ENCODE data around the gene NEK6.

NEK6 gene

DNA sequence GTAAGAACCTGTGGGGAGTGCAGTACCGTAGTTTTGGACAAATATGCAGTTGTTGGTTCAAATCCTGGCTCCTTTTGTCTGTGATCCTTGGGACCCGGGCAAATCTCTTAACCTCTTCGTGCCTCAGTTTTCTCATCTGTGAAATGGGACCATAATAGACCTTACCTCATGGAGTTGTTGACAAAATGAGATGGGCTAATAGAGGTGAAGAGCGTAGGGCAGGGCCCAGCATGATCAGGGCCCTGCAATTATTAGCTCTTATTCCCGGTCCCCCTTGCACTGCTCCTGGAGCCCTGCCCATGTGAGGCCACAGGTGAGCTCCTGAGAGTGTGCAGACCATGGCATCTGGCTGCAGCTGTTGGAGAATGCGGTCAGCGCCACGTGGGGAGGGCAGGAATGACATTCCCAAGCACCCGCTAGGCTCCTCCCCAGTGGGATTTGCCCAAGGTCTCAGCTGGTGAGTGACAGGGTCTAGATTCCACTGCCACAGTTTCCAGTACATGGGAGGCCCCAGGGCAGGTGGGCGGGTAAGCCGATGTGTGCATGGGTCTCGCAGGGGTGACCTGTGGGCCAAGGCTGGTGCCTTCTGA, 41.0 kb downstream of the NEK6 start:
- FAIRE-seq: no peak

DNA sequence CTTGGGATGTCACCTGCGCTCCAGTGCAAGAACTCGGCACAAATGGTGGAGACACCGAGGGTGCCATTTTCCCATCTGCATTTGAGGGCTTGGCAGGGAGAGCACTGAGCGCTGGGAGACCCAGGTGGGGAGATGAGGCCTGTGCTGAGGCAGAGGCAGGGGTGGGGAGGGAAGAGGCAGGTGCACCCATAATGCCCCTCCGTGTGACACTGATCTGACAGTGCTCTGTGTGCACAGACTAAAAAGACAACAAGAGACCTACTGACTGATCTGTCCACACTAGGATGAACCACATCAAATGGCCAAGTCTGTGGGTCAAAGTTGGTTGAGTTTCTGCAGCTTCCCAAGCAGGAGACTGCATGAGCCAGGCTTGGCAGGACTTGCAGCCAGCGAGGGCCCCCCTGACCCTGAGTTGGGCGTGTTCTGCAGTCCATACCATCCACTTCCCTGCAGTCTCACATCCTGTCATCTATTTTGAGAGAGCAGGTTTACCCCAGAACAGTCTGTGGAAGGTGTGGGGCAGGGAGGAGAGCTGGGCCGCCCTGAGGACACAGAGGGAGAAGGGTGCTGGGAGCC, 41.9 kb downstream of the NEK6 start:
- no peak for FAIRE-seq

DNA sequence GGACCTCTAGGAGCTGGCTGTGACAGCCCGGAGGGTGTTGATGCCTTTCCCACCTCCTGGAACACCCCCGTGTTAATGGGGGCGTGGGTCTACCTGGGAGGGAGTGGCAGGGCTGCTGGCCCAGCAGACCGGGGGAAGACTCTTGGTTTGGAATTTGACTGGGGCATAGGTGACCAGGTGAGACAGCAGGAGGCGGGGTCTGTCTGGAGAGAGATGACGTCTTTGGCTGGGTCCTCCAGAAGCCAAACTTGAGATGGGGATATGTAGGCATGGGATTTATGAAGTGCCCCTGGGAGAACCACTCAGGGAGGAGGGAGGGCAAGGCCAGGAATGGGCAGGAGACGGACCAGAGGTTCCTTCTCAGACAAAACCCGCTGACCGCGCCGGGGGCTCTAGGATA, 42.6 kb downstream of the NEK6 start:
- FAIRE-seq: no peak

- FAIRE-seq: no peak
Measured at GRCh38 chr9:124302921-124303320, 45.2 kb downstream of the NEK6 start.

- no peak for FAIRE-seq
Measured at GRCh38 chr9:124303762-124304161, 46.0 kb downstream of the NEK6 start.

DNA sequence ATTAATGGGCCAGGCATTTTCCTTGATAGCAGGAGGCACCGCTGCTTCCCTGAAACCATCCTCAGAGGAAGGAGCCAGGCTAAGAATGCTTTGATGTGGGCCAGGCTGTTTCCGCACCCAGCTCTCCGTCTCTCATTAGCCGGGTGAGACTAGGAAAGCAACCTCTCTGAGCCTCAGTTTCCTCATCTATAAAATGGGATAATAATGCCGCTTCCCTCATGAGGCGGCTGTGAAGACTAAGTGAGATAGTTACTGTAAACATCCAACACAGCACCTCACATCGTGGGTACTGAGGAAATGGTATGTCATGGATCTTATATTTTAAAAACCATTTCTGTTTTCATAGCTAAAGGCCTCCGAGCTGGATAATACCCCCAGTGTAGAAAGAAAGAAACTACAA, 46.5 kb downstream of the NEK6 start:
- no peak for FAIRE-seq

DNA sequence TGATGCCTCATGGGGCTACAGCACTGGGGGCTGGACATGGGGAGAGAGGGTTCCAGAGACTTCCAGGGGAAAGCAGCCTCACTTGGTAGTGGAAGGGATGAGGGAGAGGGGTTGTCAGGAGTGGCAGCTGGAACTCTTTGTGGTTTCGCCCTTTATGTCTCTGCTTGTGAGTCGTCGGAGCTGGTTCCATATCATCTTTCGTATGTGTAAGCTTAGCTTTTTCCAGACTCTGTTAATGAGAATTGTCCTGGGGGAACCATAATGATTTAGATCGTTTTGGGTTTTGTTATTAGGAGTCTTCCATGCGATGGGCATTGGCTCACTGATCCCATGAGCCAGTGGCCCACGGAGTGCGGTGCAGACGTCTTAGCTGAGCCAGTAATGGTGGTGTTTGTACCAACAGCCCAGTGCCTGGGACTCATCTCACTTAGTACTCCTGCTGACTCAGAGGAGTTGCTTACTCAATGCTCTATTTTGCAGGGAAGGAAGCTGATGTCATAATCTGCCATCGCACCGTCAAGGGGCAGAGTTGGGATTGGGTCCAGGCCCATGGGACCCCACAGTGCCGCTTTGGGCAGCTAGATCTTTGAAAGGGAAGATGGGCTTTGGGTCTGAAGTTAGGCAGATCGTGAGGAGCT, 48.5 kb downstream of the NEK6 start:
- FAIRE-seq: no peak

- no peak for FAIRE-seq
Measured at GRCh38 chr9:124307379-124308030, 49.8 kb downstream of the NEK6 start.

GRCh38 chr9:124308606-124309491, 51.1 kb downstream of the NEK6 start:
- no peak for FAIRE-seq

DNA sequence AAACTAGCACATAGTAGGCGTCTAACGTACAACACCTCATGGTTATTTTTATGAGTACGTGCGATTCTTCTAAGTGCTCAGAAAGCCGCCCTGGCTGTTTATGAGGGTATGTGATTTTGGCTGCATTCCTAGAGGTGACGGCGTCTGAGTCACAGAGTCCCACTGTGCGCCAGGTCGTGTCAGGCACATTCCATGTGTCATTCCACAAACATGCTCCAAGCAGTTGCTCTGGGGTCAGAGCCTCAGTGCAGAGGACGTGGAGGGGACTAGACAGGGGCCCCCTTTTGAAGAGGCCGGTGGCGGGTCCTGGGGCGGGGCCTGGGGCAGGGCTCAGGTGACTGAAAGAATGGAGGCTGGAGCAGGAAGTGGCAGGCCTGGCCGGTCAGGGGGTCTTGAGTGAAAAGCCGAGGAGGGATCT, 51.9 kb downstream of the NEK6 start:
- FAIRE-seq: no peak

- FAIRE-seq: no peak
Measured at GRCh38 chr9:124311283-124311682, 53.5 kb downstream of the NEK6 start.

DNA sequence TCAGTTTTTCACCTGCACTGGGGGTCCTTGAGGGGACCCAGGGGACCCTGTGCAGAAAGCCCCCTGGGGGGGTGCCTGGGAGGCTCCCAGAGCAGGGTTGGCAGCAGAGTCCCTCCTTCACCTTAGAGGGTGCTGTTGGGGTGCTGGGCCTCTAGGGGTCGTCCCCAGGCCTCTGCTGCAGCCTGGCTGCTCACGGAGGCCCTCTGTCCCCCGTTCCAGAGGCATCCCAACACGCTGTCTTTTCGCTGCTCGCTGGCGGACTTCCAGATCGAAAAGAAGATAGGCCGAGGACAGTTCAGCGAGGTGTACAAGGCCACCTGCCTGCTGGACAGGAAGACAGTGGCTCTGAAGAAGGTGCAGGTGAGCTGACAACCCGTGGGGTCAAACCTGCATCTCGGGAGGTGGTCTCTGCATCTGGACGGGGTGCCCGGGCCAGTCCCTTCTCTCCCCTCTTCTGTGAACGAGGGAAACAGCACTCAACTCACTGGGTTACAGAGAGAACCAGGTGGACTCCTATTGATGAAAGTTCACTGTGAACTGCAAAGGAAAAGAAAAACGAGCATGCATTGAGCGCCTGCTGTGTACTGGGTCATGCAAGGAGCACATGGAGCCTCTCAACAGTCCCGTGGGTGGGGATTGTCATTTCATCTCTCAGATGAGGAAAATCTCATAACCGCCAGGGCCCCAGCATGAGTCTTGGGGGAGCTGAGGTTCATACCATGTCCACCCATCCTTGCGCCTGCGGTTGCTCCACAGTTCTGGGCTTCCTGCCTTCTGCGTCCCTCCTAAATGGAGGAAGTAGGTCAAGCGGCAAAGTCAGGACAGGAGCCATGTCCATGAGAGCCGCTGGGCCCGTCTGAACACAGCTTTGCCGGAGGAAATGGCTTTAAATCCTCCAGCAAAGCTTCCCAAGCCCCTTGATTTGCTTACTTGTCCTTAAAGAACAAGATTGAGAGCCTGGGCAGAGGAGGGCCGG, 54.8 kb downstream of the NEK6 start:
- FAIRE-seq: no peak

DNA sequence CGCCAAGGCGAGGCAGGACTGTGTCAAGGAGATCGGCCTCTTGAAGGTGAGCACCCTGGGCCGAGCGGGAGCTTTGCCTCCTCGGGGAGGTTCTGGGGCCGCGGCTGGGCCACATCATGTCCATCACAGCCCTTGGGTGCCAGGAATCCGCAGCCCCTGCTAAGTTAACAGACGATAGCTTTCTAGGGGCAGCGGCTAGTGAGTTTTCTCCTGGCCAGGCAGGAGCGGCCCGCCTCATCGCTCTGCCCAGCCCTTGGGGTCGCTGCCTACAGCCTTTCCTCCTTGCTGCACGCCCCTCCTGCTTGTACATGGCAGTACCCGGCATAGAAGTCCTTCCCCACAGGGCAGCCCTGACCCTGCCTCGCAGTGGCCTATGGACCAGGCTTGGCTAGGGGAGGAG, 56.2 kb downstream of the NEK6 start:
- no peak for FAIRE-seq

- no peak for FAIRE-seq
Measured at GRCh38 chr9:124315882-124316281, 58.1 kb downstream of the NEK6 start.

GRCh38 chr9:124320062-124320973, 62.6 kb downstream of the NEK6 start:
- no peak for FAIRE-seq

DNA sequence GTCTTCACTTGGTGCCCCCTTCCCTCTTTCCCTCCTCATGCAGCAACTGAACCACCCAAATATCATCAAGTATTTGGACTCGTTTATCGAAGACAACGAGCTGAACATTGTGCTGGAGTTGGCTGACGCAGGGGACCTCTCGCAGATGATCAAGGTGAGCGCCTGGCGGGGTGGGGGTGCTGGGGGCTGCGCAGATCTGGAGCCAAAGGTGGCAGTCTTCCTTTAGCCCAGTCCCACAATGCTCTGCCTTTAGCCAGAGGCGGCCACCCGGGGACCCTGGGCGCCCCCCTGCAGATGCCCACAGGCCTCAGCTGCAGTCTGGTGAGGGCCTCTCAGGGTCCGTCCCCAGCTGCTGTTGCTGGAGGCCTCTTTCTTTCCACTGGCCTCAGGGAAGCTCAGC, 63.7 kb downstream of the NEK6 start:
- FAIRE-seq: no peak

- FAIRE-seq: no peak
Measured at GRCh38 chr9:124321935-124322334, 64.2 kb downstream of the NEK6 start.

DNA sequence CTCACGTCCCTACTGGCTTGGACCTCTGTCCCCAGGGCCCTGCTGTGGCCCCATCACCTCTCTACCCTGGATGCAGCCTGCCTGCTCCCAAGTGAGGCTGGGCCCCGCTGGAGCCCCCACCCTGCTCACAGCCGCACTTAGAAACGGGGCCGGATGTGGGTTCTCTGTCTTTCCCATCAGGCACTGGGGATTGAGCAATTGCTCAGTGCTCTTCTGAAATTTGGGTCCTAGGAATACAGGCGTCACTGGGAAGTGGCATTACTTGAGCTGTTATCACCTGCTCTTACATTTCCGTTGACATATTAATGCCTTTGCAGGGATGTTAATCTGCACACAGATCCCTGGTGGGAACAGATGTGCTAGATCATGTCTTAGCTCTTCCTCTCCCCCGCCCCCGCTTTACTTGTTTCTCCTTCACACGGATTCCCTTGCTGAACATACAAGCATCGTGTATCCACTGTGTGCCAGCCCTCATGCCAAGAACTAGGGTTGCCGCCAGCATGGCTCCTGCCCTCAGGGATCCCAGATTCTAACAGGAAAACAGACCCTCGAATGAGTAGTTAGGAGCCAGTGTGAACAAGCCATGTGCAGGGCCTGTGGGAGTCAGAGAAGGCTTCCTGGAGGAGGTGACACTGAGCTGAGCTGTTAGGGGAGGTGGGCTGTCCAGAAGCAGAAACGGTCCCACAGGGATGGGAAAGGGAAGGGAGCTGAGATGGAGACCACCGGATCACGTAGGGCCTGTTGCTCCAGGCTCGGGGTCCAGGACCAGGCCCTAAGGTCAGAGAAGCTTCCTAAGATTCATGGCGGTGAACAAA, 65.1 kb downstream of the NEK6 start:
- FAIRE-seq: no peak

GRCh38 chr9:124323904-124324303, 66.2 kb downstream of the NEK6 start:
- FAIRE-seq: no peak

DNA sequence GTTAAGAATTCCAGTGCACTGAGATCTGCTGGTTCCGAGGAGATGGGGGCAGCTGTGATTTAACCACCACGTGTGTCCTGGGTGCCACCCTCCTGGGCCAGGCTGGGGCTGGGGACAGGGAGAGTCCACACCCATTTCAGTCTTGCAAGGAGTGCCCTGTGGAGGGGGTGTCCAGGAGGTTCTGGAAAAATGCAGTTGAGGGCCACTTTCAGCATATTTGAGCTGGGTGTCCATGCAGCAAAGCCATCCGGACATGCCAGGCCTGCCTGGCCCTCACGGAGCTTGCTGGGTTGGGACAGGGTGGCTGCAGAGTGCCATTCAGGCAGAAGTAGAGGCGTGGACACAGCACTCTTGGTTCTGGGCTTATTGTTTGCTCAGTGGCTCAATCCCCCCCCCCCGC, 68.1 kb downstream of the NEK6 start:
- no peak for FAIRE-seq

All from islet of Langerhans (tissue), 1 donor.